GM23338 (cell line): ENCODE results near the gene GLCE. TPM values are rescaled to one million over a fixed set of nuclear protein-coding genes. Genes with fewer than 3 reads are reported as not detected.
A peak's percentile ranks its signal among the peaks of the same experiment; 100 is the strongest.

Experiments used
- ATAC-seq: fragments of 200-7000 bp; cut with Tn5 transposase; 3 replicates; pipeline ENCODE4 v1.9.1; 2020
- DNase-seq: peaks from one replicate; pipeline ENCODE4 v3.0.0-alpha.2; 2015; ENCODE audit warnings: low spot score
- H2AFZ ChIP-seq: fragments of 200-600 bp; sonication (generic); 2 replicates; pipeline ENCODE4 v1.8.0; 2016; ENCODE audit warnings: antibody characterized with exemption, mild to moderate bottlenecking, moderate library complexity
- H3F3A ChIP-seq: fragments of 200-600 bp; sonication (generic); replicated peaks from 2 replicates; pipeline ENCODE4 v1.8.0; 2017; ENCODE audit warnings: antibody characterized with exemption, mixed run types, low read depth
- H3K27ac ChIP-seq: fragments of 200-600 bp; sonication (generic); 2 replicates; pipeline ENCODE4 v1.6.1; 2016; ENCODE audit warnings: low read depth
- H3K27me3 ChIP-seq: fragments of 200-600 bp; sonication (generic); 2 replicates; pipeline ENCODE4 v1.8.0; 2016; ENCODE audit warnings: mild to moderate bottlenecking, mixed run types, moderate library complexity; ENCODE audit not compliant: insufficient read depth
- H3K36me3 ChIP-seq: fragments of 200-600 bp; sonication (generic); 2 replicates; pipeline ENCODE4 v1.8.0; 2016; ENCODE audit warnings: mild to moderate bottlenecking; ENCODE audit not compliant: insufficient read depth
- H3K4me1 ChIP-seq: fragments of 200-600 bp; sonication (generic); 2 replicates; pipeline ENCODE4 v1.8.0; 2016; ENCODE audit warnings: mild to moderate bottlenecking, moderate library complexity; ENCODE audit not compliant: insufficient read depth
- H3K4me2 ChIP-seq: fragments of 200-600 bp; sonication (generic); 2 replicates; pipeline ENCODE4 v1.7.1; 2017; ENCODE audit warnings: mixed run types
- H3K4me3 ChIP-seq: fragments of 200-600 bp; sonication (generic); 2 replicates; pipeline ENCODE4 v1.6.1; 2016; ENCODE audit warnings: mixed run types
- H3K79me2 ChIP-seq: fragments of 200-600 bp; sonication (generic); replicated peaks from 2 replicates; pipeline ENCODE4 v1.8.0; 2017; ENCODE audit warnings: mild to moderate bottlenecking; ENCODE audit not compliant: insufficient read depth
- H3K9me2 ChIP-seq: fragments of 200-600 bp; sonication (generic); 2 replicates; pipeline ENCODE4 v1.8.0; 2017; ENCODE audit not compliant: insufficient read depth
- H4K20me1 ChIP-seq: fragments of 200-600 bp; sonication (generic); replicated peaks from 2 replicates; pipeline ENCODE4 v1.8.0; 2017; ENCODE audit warnings: mild to moderate bottlenecking; ENCODE audit not compliant: insufficient read depth
- H3K27ac Mint-ChIP-seq: 2 replicates; pipeline ENCODE4 v1.8.0; 2020; ENCODE audit warnings: inconsistent platforms, mild to moderate bottlenecking, moderate library complexity, mixed read lengths
- H3K27me3 Mint-ChIP-seq: 3 replicates; pipeline ENCODE4 v1.8.0; 2022; ENCODE audit warnings: low read depth, mild to moderate bottlenecking, moderate library complexity, mixed read lengths, inconsistent platforms; ENCODE audit not compliant: insufficient read depth, poor library complexity
- H3K36me3 Mint-ChIP-seq: 3 replicates; pipeline ENCODE4 v1.8.0; 2021; ENCODE audit warnings: low read depth, mild to moderate bottlenecking, inconsistent platforms, moderate library complexity, mixed read lengths
- H3K4me1 Mint-ChIP-seq: 3 replicates; pipeline ENCODE4 v1.8.0; 2020; ENCODE audit warnings: mild to moderate bottlenecking, inconsistent platforms, mixed read lengths
- H3K4me3 Mint-ChIP-seq: 3 replicates; pipeline ENCODE4 v1.8.0; 2021; ENCODE audit warnings: moderate library complexity, mild to moderate bottlenecking, inconsistent platforms, mixed read lengths
- H3K9me3 Mint-ChIP-seq: 3 replicates; pipeline ENCODE4 v1.8.0; 2020; ENCODE audit warnings: moderate library complexity, mild to moderate bottlenecking, inconsistent platforms, mixed read lengths
- CREB1 ChIP-seq: fragments of 250-450 bp; sonication (Bioruptor Pico); IDR thresholded peaks from 2 replicates; pipeline ENCODE4 v1.5.0; 2020; ENCODE audit warnings: low read depth, mild to moderate bottlenecking, moderate library complexity
- EZH2 ChIP-seq: fragments of 200-600 bp; sonication (generic); IDR thresholded peaks from one replicate; pipeline ENCODE4 v1.8.0; 2017; ENCODE audit warnings: antibody characterized with exemption, mild to moderate bottlenecking, low read depth; ENCODE audit not compliant: unreplicated experiment
- EZH2phosphoT487 ChIP-seq: fragments of 200-600 bp; sonication (generic); IDR thresholded peaks from one replicate; pipeline ENCODE4 v1.8.1; 2018; ENCODE audit warnings: antibody characterized with exemption; ENCODE audit not compliant: unreplicated experiment
- JUNB ChIP-seq: IDR thresholded peaks from one replicate; pipeline ENCODE4 v1.6.1; 2016; ENCODE audit warnings: antibody characterized with exemption; ENCODE audit not compliant: unreplicated experiment
- NANOG ChIP-seq: IDR thresholded peaks from 2 replicates; pipeline ENCODE4 v1.6.1; 2016; ENCODE audit warnings: antibody characterized with exemption, borderline replicate concordance
- POLR2AphosphoS5 ChIP-seq: IDR thresholded peaks from 2 replicates; pipeline ENCODE4 v1.6.1; 2016; ENCODE audit warnings: antibody characterized with exemption, low read depth
- STAT1 ChIP-seq: IDR thresholded peaks from one replicate; pipeline ENCODE4 v1.6.1; 2016; ENCODE audit warnings: antibody characterized with exemption; ENCODE audit not compliant: unreplicated experiment
- ZNF114 ChIP-seq: fragments of 250-450 bp; sonication (Bioruptor Pico); IDR thresholded peaks from 2 replicates; pipeline ENCODE4 v1.5.0; 2020; ENCODE audit warnings: mild to moderate bottlenecking, moderate library complexity
- ZNF331 ChIP-seq: fragments of 250-450 bp; sonication (Bioruptor Pico); IDR thresholded peaks from 2 replicates; pipeline ENCODE4 v1.5.0; 2020; ENCODE audit warnings: low read depth, mild to moderate bottlenecking, moderate library complexity
- polyA plus RNA-seq: library from polyadenylated mRNA; unstranded; fragments of >200 nt; fragmentation: Nextera tagmentation; extraction: Ambion mirVana; gene quantifications from 2 replicates; pipeline ENCODE4 v1.2.1, GENCODE V29; 2016
- total RNA-seq: library from RNA; depleted of rRNA; stranded (reverse); fragments of >200 nt; shearing (Covaris generic); gene quantifications from 2 replicates; pipeline ENCODE4 v1.2.3, GENCODE V29; 2014
- TF ChIP-seq, protein P1 (sequence below): IDR thresholded peaks from 2 replicates; pipeline ENCODE4 v1.6.1; 2016; ENCODE audit warnings: antibody characterized with exemption
- TF ChIP-seq, protein P2 (sequence below), 2 experiments: fragments of 200-600 bp in 1 of 2; sonication (generic) in 1 of 2; conservative IDR thresholded peaks; 2 replicates each; pipeline versions ENCODE4 v1.5.1 to v1.6.1; 2016 to 2017; ENCODE audit warnings: antibody characterized with exemption in 2 of 2, low read depth in 2 of 2, mild to moderate bottlenecking in 2 of 2, moderate library complexity in 1 of 2
- TF ChIP-seq, protein P3 (sequence below): IDR thresholded peaks from one replicate; pipeline ENCODE4 v1.6.1; 2018; ENCODE audit warnings: antibody characterized with exemption; ENCODE audit not compliant: unreplicated experiment
- TF ChIP-seq, protein P4 (sequence below): fragments of 250-450 bp; sonication (Bioruptor Pico); IDR thresholded peaks from 2 replicates; pipeline ENCODE4 v1.5.0; 2020; ENCODE audit warnings: mild to moderate bottlenecking, moderate library complexity

Gene GLCE
- total and polyA plus RNA-seq, 2 experiments from 2014 or later, result 7.5 to 15.5 TPM

DNA sequence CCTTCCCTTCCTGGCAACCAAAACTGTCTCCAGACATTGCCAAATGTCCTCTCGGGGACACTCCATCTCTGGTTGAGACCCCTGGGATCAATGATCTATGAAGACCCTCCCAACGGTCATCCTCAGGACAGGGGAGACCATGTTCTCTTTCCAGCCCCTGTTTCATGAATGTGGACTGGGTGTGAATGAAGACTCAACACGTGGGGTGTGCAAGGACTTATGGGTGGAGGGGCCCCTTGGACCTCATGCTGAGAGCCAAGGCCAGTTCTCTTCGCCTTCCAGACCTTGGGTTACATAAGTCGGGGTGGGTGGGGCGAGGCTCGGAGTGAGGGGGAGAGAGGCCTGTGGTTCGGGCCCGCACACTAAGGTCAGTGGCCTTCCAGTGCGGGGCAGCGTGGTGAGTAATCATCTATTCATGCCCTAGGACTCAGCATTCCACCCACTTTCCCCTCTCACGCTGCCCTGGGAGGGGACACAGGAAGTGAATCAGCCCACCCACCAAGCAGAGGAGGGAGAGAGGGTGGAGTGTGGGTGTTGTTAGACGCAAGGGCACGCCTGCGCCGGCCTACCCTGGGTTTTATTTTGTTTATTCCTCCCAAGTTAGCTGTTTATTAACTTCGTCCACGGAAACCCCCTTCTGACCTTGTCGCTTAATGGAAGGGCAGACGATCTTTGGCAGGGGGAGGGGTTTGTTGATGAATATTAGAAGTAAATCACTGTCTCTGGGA, 144.9 kb downstream of the GLCE start:
- H3K27ac ChIP-seq, result peak overlapping the region; percentile 75; the same call in 1 of the 2 replicates
- H3K36me3 ChIP-seq, result 0 out of 2 replicates have a peak, but pooled peaks cover 4% of the 10 kb centered on the region
- peaks cover 12% of the 10 kb centered on the region for H3K36me3 Mint-ChIP-seq
- peaks cover 3% of the 10 kb centered on the region; the same call in 1 of the 2 replicates for H4K20me1 ChIP-seq
- peaks cover 4% of the 10 kb centered on the region for H3K27me3 ChIP-seq
- no peaks in the 10 kb centered on the region for H3K9me2 ChIP-seq
- H3K4me1 Mint-ChIP-seq, result peaks cover 19% of the 10 kb centered on the region
- H3K79me2 ChIP-seq, result peaks cover 7% of the 10 kb centered on the region
- H3K9me3 Mint-ChIP-seq, result no peaks in the 10 kb centered on the region
- H3K4me2 ChIP-seq, result no peak overlapping the region
- peaks cover 12% of the 10 kb centered on the region for H3K4me1 ChIP-seq
- TF ChIP-seq, protein P1, sequence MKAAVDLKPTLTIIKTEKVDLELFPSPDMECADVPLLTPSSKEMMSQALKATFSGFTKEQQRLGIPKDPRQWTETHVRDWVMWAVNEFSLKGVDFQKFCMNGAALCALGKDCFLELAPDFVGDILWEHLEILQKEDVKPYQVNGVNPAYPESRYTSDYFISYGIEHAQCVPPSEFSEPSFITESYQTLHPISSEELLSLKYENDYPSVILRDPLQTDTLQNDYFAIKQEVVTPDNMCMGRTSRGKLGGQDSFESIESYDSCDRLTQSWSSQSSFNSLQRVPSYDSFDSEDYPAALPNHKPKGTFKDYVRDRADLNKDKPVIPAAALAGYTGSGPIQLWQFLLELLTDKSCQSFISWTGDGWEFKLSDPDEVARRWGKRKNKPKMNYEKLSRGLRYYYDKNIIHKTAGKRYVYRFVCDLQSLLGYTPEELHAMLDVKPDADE, result no peak
- no peak for TF ChIP-seq ZNF331 (CRISPR knock-in tag)
- no peak for TF ChIP-seq ZNF114
- TF ChIP-seq, protein P2, sequence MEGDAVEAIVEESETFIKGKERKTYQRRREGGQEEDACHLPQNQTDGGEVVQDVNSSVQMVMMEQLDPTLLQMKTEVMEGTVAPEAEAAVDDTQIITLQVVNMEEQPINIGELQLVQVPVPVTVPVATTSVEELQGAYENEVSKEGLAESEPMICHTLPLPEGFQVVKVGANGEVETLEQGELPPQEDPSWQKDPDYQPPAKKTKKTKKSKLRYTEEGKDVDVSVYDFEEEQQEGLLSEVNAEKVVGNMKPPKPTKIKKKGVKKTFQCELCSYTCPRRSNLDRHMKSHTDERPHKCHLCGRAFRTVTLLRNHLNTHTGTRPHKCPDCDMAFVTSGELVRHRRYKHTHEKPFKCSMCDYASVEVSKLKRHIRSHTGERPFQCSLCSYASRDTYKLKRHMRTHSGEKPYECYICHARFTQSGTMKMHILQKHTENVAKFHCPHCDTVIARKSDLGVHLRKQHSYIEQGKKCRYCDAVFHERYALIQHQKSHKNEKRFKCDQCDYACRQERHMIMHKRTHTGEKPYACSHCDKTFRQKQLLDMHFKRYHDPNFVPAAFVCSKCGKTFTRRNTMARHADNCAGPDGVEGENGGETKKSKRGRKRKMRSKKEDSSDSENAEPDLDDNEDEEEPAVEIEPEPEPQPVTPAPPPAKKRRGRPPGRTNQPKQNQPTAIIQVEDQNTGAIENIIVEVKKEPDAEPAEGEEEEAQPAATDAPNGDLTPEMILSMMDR (conservative IDR thresholded peaks at IDR 0.05; ENCODE audit: low read depth in 2 of 2), result no peak
- TF ChIP-seq, protein P3, sequence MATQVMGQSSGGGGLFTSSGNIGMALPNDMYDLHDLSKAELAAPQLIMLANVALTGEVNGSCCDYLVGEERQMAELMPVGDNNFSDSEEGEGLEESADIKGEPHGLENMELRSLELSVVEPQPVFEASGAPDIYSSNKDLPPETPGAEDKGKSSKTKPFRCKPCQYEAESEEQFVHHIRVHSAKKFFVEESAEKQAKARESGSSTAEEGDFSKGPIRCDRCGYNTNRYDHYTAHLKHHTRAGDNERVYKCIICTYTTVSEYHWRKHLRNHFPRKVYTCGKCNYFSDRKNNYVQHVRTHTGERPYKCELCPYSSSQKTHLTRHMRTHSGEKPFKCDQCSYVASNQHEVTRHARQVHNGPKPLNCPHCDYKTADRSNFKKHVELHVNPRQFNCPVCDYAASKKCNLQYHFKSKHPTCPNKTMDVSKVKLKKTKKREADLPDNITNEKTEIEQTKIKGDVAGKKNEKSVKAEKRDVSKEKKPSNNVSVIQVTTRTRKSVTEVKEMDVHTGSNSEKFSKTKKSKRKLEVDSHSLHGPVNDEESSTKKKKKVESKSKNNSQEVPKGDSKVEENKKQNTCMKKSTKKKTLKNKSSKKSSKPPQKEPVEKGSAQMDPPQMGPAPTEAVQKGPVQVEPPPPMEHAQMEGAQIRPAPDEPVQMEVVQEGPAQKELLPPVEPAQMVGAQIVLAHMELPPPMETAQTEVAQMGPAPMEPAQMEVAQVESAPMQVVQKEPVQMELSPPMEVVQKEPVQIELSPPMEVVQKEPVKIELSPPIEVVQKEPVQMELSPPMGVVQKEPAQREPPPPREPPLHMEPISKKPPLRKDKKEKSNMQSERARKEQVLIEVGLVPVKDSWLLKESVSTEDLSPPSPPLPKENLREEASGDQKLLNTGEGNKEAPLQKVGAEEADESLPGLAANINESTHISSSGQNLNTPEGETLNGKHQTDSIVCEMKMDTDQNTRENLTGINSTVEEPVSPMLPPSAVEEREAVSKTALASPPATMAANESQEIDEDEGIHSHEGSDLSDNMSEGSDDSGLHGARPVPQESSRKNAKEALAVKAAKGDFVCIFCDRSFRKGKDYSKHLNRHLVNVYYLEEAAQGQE, result no peak
- TF ChIP-seq, protein P4, sequence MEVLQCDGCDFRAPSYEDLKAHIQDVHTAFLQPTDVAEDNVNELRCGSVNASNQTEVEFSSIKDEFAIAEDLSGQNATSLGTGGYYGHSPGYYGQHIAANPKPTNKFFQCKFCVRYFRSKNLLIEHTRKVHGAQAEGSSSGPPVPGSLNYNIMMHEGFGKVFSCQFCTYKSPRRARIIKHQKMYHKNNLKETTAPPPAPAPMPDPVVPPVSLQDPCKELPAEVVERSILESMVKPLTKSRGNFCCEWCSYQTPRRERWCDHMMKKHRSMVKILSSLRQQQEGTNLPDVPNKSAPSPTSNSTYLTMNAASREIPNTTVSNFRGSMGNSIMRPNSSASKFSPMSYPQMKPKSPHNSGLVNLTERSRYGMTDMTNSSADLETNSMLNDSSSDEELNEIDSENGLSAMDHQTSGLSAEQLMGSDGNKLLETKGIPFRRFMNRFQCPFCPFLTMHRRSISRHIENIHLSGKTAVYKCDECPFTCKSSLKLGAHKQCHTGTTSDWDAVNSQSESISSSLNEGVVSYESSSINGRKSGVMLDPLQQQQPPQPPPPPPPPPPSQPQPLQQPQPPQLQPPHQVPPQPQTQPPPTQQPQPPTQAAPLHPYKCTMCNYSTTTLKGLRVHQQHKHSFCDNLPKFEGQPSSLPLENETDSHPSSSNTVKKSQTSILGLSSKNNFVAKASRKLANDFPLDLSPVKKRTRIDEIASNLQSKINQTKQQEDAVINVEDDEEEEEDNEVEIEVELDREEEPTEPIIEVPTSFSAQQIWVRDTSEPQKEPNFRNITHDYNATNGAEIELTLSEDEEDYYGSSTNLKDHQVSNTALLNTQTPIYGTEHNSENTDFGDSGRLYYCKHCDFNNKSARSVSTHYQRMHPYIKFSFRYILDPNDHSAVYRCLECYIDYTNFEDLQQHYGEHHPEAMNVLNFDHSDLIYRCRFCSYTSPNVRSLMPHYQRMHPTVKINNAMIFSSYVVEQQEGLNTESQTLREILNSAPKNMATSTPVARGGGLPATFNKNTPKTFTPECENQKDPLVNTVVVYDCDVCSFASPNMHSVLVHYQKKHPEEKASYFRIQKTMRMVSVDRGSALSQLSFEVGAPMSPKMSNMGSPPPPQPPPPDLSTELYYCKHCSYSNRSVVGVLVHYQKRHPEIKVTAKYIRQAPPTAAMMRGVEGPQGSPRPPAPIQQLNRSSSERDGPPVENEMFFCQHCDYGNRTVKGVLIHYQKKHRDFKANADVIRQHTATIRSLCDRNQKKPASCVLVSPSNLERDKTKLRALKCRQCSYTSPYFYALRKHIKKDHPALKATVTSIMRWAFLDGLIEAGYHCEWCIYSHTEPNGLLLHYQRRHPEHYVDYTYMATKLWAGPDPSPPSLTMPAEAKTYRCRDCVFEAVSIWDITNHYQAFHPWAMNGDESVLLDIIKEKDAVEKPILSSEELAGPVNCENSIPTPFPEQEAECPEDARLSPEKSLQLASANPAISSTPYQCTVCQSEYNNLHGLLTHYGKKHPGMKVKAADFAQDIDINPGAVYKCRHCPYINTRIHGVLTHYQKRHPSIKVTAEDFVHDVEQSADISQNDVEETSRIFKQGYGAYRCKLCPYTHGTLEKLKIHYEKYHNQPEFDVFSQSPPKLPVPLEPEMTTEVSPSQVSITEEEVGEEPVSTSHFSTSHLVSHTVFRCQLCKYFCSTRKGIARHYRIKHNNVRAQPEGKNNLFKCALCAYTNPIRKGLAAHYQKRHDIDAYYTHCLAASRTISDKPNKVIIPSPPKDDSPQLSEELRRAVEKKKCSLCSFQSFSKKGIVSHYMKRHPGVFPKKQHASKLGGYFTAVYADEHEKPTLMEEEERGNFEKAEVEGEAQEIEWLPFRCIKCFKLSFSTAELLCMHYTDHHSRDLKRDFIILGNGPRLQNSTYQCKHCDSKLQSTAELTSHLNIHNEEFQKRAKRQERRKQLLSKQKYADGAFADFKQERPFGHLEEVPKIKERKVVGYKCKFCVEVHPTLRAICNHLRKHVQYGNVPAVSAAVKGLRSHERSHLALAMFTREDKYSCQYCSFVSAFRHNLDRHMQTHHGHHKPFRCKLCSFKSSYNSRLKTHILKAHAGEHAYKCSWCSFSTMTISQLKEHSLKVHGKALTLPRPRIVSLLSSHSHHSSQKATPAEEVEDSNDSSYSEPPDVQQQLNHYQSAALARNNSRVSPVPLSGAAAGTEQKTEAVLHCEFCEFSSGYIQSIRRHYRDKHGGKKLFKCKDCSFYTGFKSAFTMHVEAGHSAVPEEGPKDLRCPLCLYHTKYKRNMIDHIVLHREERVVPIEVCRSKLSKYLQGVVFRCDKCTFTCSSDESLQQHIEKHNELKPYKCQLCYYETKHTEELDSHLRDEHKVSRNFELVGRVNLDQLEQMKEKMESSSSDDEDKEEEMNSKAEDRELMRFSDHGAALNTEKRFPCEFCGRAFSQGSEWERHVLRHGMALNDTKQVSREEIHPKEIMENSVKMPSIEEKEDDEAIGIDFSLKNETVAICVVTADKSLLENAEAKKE (CRISPR knock-in tag), result no peak
- TF ChIP-seq EZH2phosphoT487, result no peak
- TF ChIP-seq POLR2AphosphoS5, result no peak
- TF ChIP-seq NANOG, result no peak
- TF ChIP-seq CREB1 (CRISPR knock-in tag), result no peak
- no peak for TF ChIP-seq STAT1
- TF ChIP-seq EZH2, result no peak
- no peak for TF ChIP-seq JUNB
- ATAC-seq (no peak; the same call in 1 of the 3 replicates), DNase-seq (peak; percentile 20)
- no peak overlapping the region for H3K4me3 ChIP-seq
- H2AFZ ChIP-seq, result no peak overlapping the region
- no peak overlapping the region for H3K27ac Mint-ChIP-seq
- no peaks in the 10 kb centered on the region for H3F3A ChIP-seq
- no peak overlapping the region for H3K4me3 Mint-ChIP-seq
- peaks cover 24% of the 10 kb centered on the region for H3K27me3 Mint-ChIP-seq
